Measurements from ENCODE around the gene CFD. TPM values are rescaled to one million over a fixed set of nuclear protein-coding genes. Genes with fewer than 3 reads are reported as not detected.
"Not testable (repeated sequence)": the region's sequence is repeated elsewhere in the genome, so short reads cannot be mapped to it uniquely, and the experiment has no call there.

The CFD gene
- polyA plus RNA-seq, 12 donors, result 0.98 to 20.8 (median 1.6) TPM; not detected in 1

GRCh38 chr19:869245-870177 is 10.0 kb downstream of the CFD start:
- peak; percentile 53 for DNase-seq

GRCh38 chr19:870314-870713 is 10.8 kb downstream of the CFD start:
- no peak for DNase-seq

DNA sequence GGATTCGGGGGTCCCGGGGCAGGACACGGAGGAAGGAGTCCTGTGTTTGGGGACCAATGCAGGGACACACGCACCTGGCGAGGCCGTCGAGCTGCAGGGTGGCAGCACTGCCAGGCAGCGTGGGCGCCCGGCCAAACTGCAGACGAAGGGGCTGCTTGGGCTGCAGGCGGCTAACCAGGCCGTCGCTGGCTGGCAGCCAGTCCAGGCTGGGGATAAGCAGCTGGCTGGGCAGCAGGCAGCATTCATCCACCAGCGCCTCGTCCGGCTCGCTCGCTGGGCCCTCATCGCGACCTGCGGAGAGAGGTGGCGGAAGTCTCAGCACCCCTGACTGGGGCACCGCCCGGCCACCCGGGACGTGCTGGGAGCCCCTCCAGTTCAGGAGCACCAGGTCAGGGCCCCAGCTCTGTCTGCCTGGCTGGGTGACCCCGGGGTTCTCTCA is 11.5 kb downstream of the CFD start:
- no peak for DNase-seq

DNA sequence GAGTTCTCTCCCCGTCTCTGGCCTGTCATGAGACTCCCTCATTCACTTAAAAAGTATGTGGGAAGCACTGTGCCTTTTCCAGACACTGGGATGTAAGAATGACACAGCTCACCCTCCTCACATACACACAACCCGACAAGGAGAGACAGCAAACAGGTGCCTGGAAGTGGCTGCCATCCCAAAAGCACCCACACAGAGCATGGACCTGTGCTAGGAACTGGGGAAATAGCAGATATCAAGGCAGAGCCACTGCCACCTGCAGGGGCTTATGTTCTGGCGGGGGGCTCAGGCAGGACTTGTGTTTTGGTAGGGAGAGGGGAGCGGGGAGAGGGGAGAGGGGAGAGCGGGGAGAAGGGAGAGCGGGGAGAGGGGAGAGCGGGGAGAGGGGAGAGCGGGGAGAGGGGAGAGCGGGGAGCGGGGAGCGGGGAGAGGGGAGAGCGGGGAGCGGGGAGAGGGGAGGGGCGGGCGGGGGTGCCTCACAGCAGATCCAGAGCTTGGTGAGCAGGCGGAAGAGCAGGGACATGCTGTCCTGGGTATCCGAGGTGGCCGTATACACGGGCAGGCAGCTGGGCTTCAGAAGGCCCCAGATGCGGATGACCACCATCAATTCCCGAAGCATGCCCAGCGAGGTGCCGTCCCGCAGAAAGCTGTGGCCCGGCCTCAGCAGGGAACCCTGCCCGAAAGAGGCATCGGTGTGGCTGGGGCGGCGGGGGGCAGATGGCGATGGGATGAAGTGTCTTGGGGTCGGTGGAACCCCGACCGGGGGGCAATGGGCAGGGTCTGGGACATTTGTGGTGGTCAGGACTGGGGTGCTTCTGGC is 12.2 kb downstream of the CFD start:
- DNase-seq, result no peak

DNA sequence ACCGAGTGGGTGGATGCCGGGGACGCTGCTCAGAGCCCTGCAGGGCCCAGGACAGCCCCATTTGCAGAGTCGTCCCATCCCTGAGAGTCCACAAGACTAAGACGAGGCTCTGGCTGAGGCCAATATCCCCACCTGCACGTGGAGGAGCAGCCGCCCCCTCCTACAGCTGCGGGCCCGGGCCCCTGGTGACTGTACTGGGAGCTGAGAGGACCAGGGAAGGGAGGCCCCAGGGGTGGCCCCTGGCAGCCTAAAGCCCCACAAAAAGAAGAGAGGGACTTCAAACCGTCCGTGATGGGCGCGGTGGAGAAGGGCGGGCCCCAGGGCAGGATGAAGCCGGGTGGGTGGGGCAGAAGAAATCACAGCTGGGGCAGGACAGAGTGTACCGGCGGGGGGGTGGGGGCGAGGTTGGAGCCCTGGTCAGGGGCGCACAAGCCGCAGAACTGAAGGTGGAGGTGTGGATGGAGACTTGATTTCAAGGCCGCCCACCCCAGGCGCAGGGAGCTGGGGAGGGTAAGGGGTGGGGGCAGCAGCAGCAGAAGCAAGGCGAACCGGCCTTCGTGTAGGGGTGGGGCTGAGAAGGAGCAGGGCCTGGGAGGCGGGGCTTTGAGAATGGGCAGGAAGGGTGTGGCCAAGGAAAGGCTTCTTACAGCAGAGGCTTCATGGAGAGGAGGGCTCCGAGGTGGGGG is 12.9 kb downstream of the CFD start:
- DNase-seq, result no peak

DNA sequence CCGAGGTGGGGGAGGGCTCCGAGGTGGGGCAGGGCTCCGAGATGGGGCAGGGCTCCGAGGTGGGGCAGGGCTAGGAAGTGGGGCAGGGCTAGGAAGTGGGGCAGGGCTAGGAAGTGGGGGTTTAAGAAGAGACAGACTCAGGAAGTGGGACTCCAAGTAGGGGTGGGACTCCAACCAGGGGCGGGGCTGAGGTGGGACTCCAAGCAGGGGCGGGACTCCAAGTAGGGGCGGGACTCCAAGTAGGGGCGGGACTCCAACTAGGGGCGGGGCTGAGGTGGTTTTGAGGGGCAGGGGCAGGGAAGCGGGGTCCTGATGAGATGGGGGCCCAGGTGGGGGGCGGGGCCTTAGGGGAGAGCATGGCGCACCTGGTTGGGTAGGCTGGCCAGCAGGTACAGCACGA is 13.6 kb downstream of the CFD start:
- DNase-seq, result no peak

GRCh38 chr19:873561-874041 is 14.1 kb downstream of the CFD start:
- DNase-seq, result no peak

DNA sequence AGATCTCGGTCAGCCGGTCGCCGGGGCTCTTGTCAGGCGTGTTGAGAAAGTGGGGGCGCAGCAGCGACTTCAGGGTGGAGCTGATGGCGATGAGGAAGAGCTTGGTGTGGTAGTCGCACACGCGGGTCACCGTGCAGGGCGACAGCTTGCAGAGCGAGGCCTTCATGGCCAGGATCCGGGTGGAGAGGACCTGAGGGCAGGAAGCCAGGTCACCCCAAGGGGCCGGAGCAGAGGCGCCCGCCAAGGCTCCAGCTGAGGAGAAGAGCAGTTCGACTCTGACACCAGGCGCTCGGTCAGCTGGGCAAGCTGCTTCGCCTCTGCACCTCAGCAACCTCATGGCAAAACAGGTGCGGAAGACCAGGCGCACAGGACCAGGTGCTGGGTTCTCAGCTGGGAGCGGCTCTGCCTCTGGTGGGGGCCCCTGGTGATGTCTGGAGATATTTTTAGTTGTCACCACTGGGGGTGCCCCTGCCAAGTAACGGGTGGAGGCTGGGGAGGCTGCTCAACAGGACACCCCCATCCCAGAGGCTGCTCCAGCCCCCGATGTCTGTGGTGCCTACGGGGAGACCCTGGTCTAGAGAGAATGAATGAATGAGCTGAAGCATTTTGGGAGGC is 15.9 kb downstream of the CFD start:
- DNase-seq, result no peak

- no peak for DNase-seq
These were observed 16.6 kb downstream of the CFD start for GRCh38 chr19:876089-876488.

GRCh38 chr19:876780-877314 is 17.4 kb downstream of the CFD start:
- no peak for DNase-seq

DNA sequence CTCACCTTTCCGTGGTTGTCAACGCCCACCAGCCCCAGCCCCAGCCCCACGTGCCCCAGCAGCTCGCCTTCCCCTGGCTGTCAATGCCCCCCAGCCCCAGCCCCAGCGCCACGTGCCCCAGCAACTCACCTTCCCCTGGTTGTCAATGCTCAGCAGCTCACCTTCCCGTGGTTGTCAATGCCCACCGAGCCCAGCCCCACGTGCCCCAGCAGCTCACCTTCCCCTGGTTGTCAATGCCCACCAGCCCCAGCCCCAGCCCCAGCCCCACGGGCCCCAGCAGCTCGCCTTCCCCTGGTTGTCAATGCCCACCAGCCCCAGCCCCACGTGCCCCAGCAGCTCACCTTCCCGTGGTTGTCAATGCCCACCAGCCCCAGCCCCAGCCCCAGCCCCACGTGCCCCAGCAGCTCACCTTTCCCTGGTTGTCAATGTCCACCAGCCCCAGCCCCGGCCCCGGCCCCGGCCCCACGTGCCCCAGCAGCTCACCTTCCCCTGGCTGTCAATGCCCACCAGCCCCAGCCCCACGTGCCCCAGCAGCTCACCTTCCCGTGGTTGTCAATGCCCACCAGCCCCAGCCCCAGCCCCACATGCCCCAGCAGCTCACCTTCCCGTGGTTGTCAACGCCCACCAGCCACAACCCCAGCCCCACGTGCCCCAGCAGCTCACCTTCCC is 18.7 kb downstream of the CFD start:
- DNase-seq, result not testable (repeated sequence)

DNA sequence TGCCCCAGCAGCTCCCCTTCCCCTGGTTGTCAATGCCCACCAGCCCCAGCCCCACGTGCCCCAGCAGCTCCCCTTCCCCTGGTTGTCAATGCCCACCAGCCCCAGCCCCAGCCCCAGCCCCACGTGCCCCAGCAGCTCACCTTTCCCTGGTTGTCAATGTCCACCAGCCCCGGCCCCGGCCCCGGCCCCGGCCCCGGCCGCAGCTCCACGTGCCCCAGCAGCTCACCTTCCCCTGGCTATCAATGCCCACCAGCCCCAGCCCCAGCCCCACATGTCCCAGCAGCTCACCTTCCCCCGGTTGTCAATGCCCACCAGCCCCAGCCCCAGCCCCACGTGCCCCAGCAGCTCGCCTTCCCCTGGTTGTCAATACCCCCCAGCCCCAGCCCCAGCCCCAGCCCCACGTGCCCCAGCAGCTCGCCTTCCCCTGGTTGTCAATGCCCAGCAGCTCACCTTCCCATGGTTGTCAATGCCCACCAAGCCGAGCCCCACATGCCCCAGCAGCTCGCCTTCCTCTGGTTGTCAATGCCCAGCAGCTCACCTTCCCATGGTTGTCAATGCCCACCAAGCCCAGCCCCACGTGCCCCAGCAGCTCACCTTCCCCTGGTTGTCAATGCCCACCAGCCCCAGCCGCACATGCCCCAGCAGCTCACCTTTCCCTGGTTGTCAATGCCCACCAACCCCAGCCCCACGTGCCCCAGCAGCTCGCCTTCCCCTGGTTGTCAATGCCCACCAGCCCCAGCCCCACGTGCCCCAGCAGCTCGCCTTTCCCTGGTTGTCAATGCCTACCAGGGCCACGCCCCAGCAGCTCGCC is 19.5 kb downstream of the CFD start:
- DNase-seq, result not testable (repeated sequence)

DNA sequence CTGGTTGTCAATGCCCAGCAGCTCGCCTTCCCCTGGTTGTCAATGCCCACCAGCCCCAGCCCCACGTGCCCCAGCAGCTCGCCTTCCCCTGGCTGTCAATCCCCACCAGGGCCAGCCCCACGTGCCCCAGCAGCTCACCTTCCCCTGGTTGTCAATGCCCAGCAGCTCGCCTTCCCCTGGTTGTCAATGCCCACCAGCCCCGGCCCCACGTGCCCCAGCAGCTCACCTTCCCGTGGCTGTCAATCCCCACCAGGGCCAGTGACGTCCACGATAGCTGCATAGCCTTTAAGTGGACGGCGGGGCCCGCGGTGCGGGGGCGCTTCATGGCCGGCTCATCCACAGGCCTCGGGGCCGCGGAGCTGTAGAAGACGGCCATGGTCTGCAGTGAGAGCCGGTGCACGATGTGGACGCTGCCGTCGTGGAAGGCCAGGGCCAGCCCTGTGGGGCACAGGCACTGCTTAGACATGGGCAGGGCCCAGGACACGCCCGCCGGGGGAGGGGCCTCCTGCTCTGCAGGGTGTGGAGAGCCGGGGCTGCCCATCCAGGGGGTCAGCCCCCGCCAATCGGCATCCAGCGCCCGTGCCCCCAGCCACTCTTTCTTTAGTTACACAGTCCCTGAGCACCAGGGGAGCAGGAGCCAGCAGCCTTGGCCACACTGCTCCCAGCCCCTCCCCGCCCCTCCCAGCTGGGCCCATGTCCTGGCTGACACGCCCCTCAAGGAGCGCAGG is 20.4 kb downstream of the CFD start:
- DNase-seq, result no peak

- DNase-seq, result no peak
These were observed 22.1 kb downstream of the CFD start for GRCh38 chr19:881385-882071.

DNA sequence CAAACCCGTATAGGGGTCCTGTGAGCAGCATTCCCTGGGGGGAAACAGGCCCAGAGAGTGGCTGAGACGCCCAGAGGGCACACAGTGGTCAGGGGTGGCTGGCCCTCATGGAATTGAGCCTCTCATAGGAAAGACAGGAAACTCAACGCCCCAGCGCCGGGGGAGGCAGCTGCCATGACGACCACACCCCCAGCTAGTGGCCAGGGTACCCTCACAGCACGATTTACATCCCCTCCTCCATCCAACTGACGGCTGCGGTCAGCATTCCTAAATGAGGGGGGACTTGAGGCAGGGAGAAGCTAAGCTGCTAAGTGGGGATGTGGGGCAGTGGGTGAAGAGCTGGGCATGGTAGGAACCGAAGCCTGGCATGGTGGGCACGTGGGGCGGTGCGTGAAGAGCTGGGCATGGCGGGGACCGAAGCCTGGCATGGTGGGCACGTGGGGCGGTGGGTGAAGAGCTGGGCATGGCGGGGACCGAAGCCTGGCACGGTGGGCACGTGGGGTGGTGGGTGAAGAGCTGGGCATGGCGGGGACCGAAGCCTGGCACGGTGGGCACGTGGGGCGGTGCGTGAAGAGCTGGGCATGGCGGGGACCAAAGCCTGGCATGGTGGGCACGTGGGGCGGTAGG is 23.5 kb downstream of the CFD start:
- DNase-seq, result no peak

- DNase-seq, result no peak
These were observed 24.3 kb downstream of the CFD start for GRCh38 chr19:883661-884211.

- no peak for DNase-seq
These were observed 25.2 kb downstream of the CFD start for GRCh38 chr19:884420-885211.

Data from muscle of arm (tissue), 12 donors.